IMR-90 (cell line): ENCODE measurements around the gene CSGALNACT2. TPM values are rescaled to one million over a fixed set of nuclear protein-coding genes. Genes with fewer than 3 reads are reported as not detected.

Source experiments
- ELK1 ChIP-seq: fragments of 150-350 bp; IDR thresholded peaks from 2 replicates; pipeline ENCODE4 v1.6.1; 2016; ENCODE audit warnings: low read depth, mild to moderate bottlenecking, low read length, moderate library complexity, borderline replicate concordance
- FOS ChIP-seq: fragments of 150-350 bp; IDR thresholded peaks from 2 replicates; pipeline ENCODE4 v1.6.1; 2016; ENCODE audit warnings: low read depth, low read length
- MAFK ChIP-seq: IDR thresholded peaks from 2 replicates; pipeline ENCODE4 v1.6.1; 2012; ENCODE audit warnings: low read depth, low read length, improper control_type of control experiment
- NFE2L2 ChIP-seq: fragments of 150-350 bp; IDR thresholded peaks from 2 replicates; pipeline ENCODE4 v1.6.1; 2016; ENCODE audit warnings: low read depth, mild to moderate bottlenecking, low read length
- POLR2A ChIP-seq: IDR thresholded peaks from 2 replicates; pipeline ENCODE4 v1.6.1; 2012; ENCODE audit warnings: mild to moderate bottlenecking, low read depth, low read length
- RCOR1 ChIP-seq: IDR thresholded peaks from 2 replicates; pipeline ENCODE4 v1.6.1; 2012; ENCODE audit warnings: mild to moderate bottlenecking, low read length, improper control_type of control experiment; ENCODE audit not compliant: insufficient replicate concordance
- polyA plus RNA-seq, 3 experiments: library from polyadenylated mRNA; depleted of rRNA; stranded (reverse); fragments of >200 nt; gene quantifications; 2 replicates each; pipeline ENCODE4 v1.2.3, GENCODE V29; 2012; ENCODE audit warnings: low replicate concordance in 1 of 3
- total RNA-seq: library from RNA; depleted of rRNA; stranded (reverse); fragments of >200 nt; gene quantifications from 2 replicates; pipeline ENCODE4 v1.2.3, GENCODE V29; 2012

Gene CSGALNACT2
- total and polyA plus RNA-seq, 2 of the 4 experiments (the other 2 are of a cell fraction): 6.5 to 13.1 TPM

GRCh38 chr10:43138021-43138756 is at the start of gene CSGALNACT2 (continued):
- TF ChIP-seq ELK1 (no peak), RCOR1 (no peak), NFE2L2 (no peak), POLR2A (peak; percentile 84), FOS (no peak), MAFK (no peak)
